Neural progenitor cell (in vitro differentiated cells): ENCODE data around the gene BCAT1. TPM values are rescaled to one million over a fixed set of nuclear protein-coding genes. Genes with fewer than 3 reads are reported as not detected.
"Not testable (repeated sequence)": the region's sequence is repeated elsewhere in the genome, so short reads cannot be mapped to it uniquely, and the experiment has no call there.

Experiments used
- DNase-seq: peaks from one replicate; pipeline ENCODE4 v3.0.0-alpha.2; 2016; ENCODE audit warnings: low spot score
- H2AFZ ChIP-seq: fragments of 200-600 bp; sonication (generic); replicated peaks from 2 replicates; pipeline ENCODE4 v1.6.1; 2016; ENCODE audit warnings: antibody characterized with exemption
- H3F3A ChIP-seq: fragments of 200-600 bp; sonication (generic); 2 replicates; pipeline ENCODE4 v1.6.1; 2016; ENCODE audit warnings: antibody characterized with exemption, low read depth
- H3K27ac ChIP-seq: fragments of 200-600 bp; sonication (generic); 2 replicates; pipeline ENCODE4 v1.5.1; 2016; ENCODE audit warnings: mild to moderate bottlenecking
- H3K27me3 ChIP-seq: fragments of 200-600 bp; sonication (generic); 2 replicates; pipeline ENCODE4 v1.6.1; 2016; ENCODE audit warnings: mild to moderate bottlenecking, moderate library complexity
- H3K36me3 ChIP-seq: fragments of 200-600 bp; sonication (generic); 2 replicates; pipeline ENCODE4 v1.5.1; 2016
- H3K4me1 ChIP-seq: fragments of 200-600 bp; sonication (generic); 2 replicates; pipeline ENCODE4 v1.6.1; 2016; ENCODE audit warnings: mixed run types
- H3K4me2 ChIP-seq: fragments of 200-600 bp; sonication (generic); 2 replicates; pipeline ENCODE4 v1.6.1; 2016
- H3K4me3 ChIP-seq: fragments of 200-600 bp; sonication (generic); 2 replicates; pipeline ENCODE4 v1.5.1; 2016
- H3K79me2 ChIP-seq: fragments of 200-600 bp; sonication (generic); 2 replicates; pipeline ENCODE4 v1.6.1; 2016; ENCODE audit warnings: low read depth
- H3K9ac ChIP-seq: fragments of 200-600 bp; sonication (generic); 2 replicates; pipeline ENCODE4 v1.6.1; 2016
- H3K9me3 ChIP-seq: fragments of 200-600 bp; sonication (generic); 2 replicates; pipeline ENCODE4 v1.5.1; 2016; ENCODE audit warnings: low read depth
- H4K20me1 ChIP-seq: fragments of 200-600 bp; sonication (generic); 2 replicates; pipeline ENCODE4 v1.6.1; 2016; ENCODE audit warnings: low read depth
- H3K27ac Mint-ChIP-seq: 3 replicates; pipeline ENCODE4 v1.8.0; 2021; ENCODE audit warnings: mixed read lengths
- H3K27me3 Mint-ChIP-seq: 2 replicates; pipeline ENCODE4 v1.8.0; 2022; ENCODE audit warnings: low read depth, mild to moderate bottlenecking, inconsistent platforms, moderate library complexity, mixed read lengths; ENCODE audit not compliant: insufficient read depth
- H3K36me3 Mint-ChIP-seq: 3 replicates; pipeline ENCODE4 v1.8.0; 2021; ENCODE audit warnings: mixed read lengths
- H3K4me1 Mint-ChIP-seq: 3 replicates; pipeline ENCODE4 v1.8.0; 2021; ENCODE audit warnings: mixed read lengths
- H3K4me3 Mint-ChIP-seq: 3 replicates; pipeline ENCODE4 v1.8.0; 2021; ENCODE audit warnings: mild to moderate bottlenecking, moderate library complexity, mixed read lengths
- H3K9me3 Mint-ChIP-seq: 3 replicates; pipeline ENCODE4 v1.8.0; 2020; ENCODE audit warnings: mixed read lengths
- CTCF ChIP-seq: fragments of 200-600 bp; sonication (generic); IDR thresholded peaks from 2 replicates; pipeline ENCODE4 v1.5.1; 2017; ENCODE audit warnings: antibody characterized with exemption, mild to moderate bottlenecking
- EZH2 ChIP-seq: fragments of 200-600 bp; sonication (generic); IDR thresholded peaks from 2 replicates; pipeline ENCODE4 v1.6.1; 2017; ENCODE audit warnings: antibody characterized with exemption, mild to moderate bottlenecking, moderate library complexity
- EZH2phosphoT487 ChIP-seq: fragments of 200-600 bp; sonication (generic); IDR thresholded peaks from 2 replicates; pipeline ENCODE4 v1.6.1; 2017; ENCODE audit warnings: antibody characterized with exemption
- total RNA-seq: library from RNA; depleted of rRNA; stranded (reverse); fragments of >200 nt; gene quantifications from 2 replicates; pipeline ENCODE4 v1.2.3, GENCODE V29; 2015; ENCODE audit warnings: low replicate concordance

The BCAT1 gene
- total RNA-seq, 1 donor from 2014 or later, result 287 TPM

GRCh38 chr12:24872211-24872610, 76.7 kb downstream of the BCAT1 start:
- Histone ChIP-seq H3K9me3 (no peaks in the 10 kb centered on the region), H2AFZ (no peak overlapping the region), H4K20me1 (no peaks in the 10 kb centered on the region), H3K4me3 (no peak overlapping the region), H3K27me3 (no peaks in the 10 kb centered on the region), H3K4me2 (no peak overlapping the region), H3K36me3 (peaks cover 17% of the 10 kb centered on the region), H3K9ac (no peak overlapping the region), H3K27ac (no peak overlapping the region), H3K4me1 (no peaks in the 10 kb centered on the region), H3K79me2 (peaks cover 38% of the 10 kb centered on the region), H3F3A (peaks cover 3% of the 10 kb centered on the region)
- no peak for TF ChIP-seq EZH2
- no peak for TF ChIP-seq EZH2phosphoT487
- TF ChIP-seq CTCF, result no peak
- Mint-ChIP-seq H3K36me3 (peaks cover 43% of the 10 kb centered on the region), H3K9me3 (peaks cover 2% of the 10 kb centered on the region), H3K27me3 (no peaks in the 10 kb centered on the region), H3K4me1 (peaks cover 2% of the 10 kb centered on the region), H3K27ac (no peak overlapping the region), H3K4me3 (no peak overlapping the region)
- no peak for DNase-seq

- not testable (repeated sequence) for H3K4me3 Mint-ChIP-seq, H2AFZ ChIP-seq, H3K27me3 ChIP-seq, H3K4me1 ChIP-seq, DNase-seq, H3K4me3 ChIP-seq, H3K27me3 Mint-ChIP-seq, H3K9me3 ChIP-seq, H3K27ac Mint-ChIP-seq, H3F3A ChIP-seq, H3K4me2 ChIP-seq, H3K27ac ChIP-seq, H4K20me1 ChIP-seq, H3K9ac ChIP-seq
- peaks cover 21% of the 10 kb centered on the region for H3K79me2 ChIP-seq
- peaks cover 15% of the 10 kb centered on the region for H3K36me3 ChIP-seq
- peaks cover 14% of the 10 kb centered on the region for H3K4me1 Mint-ChIP-seq
- H3K9me3 Mint-ChIP-seq, result peaks cover 13% of the 10 kb centered on the region
- H3K36me3 Mint-ChIP-seq, result peaks cover 61% of the 10 kb centered on the region
Observed at GRCh38 chr12:24866139-24866538, 82.8 kb downstream of the BCAT1 start.

GRCh38 chr12:24864796-24865125, 84.1 kb downstream of the BCAT1 start:
- no peak overlapping the region for H2AFZ ChIP-seq
- Mint-ChIP-seq H3K4me1 (peaks cover 12% of the 10 kb centered on the region), H3K4me3 (no peak overlapping the region), H3K36me3 (peaks cover 67% of the 10 kb centered on the region), H3K9me3 (peaks cover 18% of the 10 kb centered on the region), H3K27me3 (peaks cover 3% of the 10 kb centered on the region), H3K27ac (peak overlapping the region; percentile 22)
- H3K79me2 ChIP-seq, result peaks cover 21% of the 10 kb centered on the region
- no peak overlapping the region for H3K4me3 ChIP-seq
- no peaks in the 10 kb centered on the region for H3K27me3 ChIP-seq
- H3K36me3 ChIP-seq, result peaks cover 29% of the 10 kb centered on the region
- peaks cover 6% of the 10 kb centered on the region for H3K9me3 ChIP-seq
- no peak for TF ChIP-seq EZH2
- no peak for TF ChIP-seq EZH2phosphoT487
- TF ChIP-seq CTCF, result no peak
- DNase-seq, result no peak
- H4K20me1 ChIP-seq, result no peaks in the 10 kb centered on the region
- H3K9ac ChIP-seq, result no peak overlapping the region
- H3K27ac ChIP-seq, result no peak overlapping the region
- H3F3A ChIP-seq, result peaks cover 3% of the 10 kb centered on the region
- no peak overlapping the region for H3K4me2 ChIP-seq
- peaks cover 5% of the 10 kb centered on the region for H3K4me1 ChIP-seq

GRCh38 chr12:24861766-24862540, 86.9 kb downstream of the BCAT1 start:
- H3K27me3 ChIP-seq, result no peaks in the 10 kb centered on the region
- no peak for DNase-seq
- H3K9me3 ChIP-seq, result peaks cover 16% of the 10 kb centered on the region
- peaks cover 5% of the 10 kb centered on the region for H3K79me2 ChIP-seq
- Mint-ChIP-seq H3K4me3 (no peak overlapping the region), H3K36me3 (peaks cover 68% of the 10 kb centered on the region), H3K4me1 (peaks cover 12% of the 10 kb centered on the region), H3K27me3 (peaks cover 5% of the 10 kb centered on the region), H3K9me3 (peaks cover 41% of the 10 kb centered on the region), H3K27ac (no peak overlapping the region)
- H3K4me1 ChIP-seq, result peaks cover 5% of the 10 kb centered on the region
- no peak overlapping the region for H3K9ac ChIP-seq
- H2AFZ ChIP-seq, result no peak overlapping the region
- no peaks in the 10 kb centered on the region for H3F3A ChIP-seq
- peaks cover 40% of the 10 kb centered on the region for H3K36me3 ChIP-seq
- no peak overlapping the region for H3K4me2 ChIP-seq
- H3K4me3 ChIP-seq, result no peak overlapping the region
- TF ChIP-seq EZH2, result no peak
- no peak for TF ChIP-seq EZH2phosphoT487
- no peak for TF ChIP-seq CTCF
- H4K20me1 ChIP-seq, result no peaks in the 10 kb centered on the region
- H3K27ac ChIP-seq, result no peak overlapping the region
